HG03521 (cell line): ENCODE data around the gene GUCY2F.

Experiments used
- ATAC-seq: cut with Tn5 transposase; IDR thresholded peaks from one replicate; pipeline ENCODE4 v1.9.1; 2021; ENCODE audit warnings: mild to moderate bottlenecking, moderate library complexity; ENCODE audit not compliant: unreplicated experiment

GUCY2F gene

DNA sequence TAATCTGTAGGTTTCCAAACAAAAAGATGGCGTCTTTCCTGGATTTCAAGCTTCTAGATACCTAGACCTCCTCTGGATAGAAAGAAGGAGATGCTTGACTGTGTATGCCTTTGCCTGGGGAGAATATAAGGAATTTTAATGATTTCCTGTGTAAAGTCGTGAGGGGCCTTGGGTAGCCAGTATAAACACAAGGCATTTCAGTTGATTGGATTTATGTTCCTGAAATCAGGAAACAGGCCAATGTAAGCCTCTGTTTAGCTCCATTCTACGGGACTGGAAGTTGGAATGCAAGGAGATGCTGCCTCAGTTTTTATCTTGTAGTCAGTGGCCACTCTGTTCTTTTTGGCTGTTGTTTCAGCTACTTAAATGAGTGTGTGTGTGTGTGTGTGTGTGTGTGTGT lies 137.2 kb downstream of the GUCY2F start:
- no peak for ATAC-seq

DNA sequence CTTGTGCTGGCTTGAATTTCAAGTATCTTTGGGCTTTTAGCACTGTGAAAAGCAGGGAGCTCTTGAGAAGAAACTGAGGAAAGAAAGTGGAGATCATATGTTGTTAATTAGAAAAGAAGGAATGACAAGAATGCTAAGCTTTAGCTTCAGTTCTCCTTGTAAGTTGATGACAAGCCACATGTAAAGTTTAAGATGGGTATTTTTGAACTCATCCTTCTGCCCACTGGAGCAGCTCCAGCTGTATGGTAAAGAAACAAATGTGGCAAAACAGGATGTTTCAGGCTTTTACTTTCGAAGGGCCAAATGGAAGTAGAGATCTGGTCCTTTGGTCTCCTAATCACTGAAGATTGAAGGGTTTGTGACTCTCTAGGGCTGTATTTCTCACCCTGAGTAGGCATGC lies 137.8 kb downstream of the GUCY2F start:
- no peak for ATAC-seq

DNA sequence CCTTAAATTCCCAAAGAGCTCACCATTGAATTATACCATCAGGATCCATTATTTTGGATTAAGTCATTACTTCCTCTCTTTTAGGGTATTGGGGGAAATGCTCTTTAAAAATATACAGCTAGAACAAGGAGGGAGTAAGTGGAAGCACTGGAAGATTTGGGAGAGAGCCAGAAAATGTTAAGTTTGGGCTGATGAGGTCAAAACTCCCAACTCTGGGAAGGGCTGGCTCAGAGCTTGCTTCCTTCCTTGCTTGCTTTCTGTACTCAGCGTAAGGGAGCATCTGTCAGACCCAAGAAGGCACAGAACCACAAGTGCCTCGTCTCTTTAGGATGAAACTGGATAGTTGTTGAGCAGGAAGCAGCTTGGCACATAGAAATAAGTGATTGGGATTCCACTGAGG lies 138.2 kb downstream of the GUCY2F start:
- ATAC-seq, result no peak

DNA sequence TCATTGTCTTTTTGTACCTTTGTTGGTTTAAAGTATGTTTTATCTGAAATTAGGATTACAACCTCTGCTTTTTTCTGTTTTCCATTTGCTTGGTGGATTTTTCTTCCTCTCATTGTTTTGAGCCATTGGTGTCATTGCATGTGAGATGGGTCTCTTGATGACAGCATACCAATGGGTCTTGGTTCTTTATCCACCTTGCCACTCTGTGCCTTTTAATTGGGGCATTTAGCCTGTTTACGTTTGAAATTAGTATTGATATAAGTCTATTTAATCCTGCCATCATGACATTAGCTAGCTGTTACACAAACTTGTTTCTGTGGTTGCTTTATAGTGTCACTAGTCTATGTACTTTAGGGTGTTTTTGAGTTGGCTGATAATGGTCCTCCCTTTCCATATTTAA lies 145.7 kb downstream of the GUCY2F start:
- ATAC-seq, result no peak

DNA sequence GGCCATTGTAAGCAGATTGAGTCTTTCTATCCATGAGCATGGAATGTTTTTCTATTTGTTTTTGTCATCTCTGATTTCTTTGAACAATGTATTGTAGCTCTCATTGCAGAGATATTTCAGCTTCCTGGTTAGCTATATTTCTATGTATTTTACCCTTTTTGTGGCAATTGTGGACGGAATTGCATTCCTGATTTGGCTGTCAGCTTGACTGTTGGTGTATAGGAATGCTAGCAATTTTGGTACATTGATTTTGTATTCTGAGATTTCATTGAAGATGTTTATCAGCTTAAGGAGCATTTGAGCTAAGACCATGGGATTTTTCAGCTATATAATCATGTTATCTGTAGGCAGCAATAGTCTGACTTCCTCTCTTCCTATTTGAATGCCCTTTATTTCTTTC lies 154.6 kb downstream of the GUCY2F start:
- ATAC-seq, result no peak
